ENCODE data around the gene PGGHG.

GRCh38 chr11:278001-278951, 10.7 kb upstream of the PGGHG start, which contains the start of gene NLRP6:
- TF ChIP-seq RAD21 (IDR thresholded peaks at IDR 0.05; ENCODE audit: low read depth) (no peak), FOXM1 (IDR thresholded peaks at IDR 0.05; ENCODE audit: borderline replicate concordance, low read depth) (no peak), CEBPB (IDR thresholded peaks at IDR 0.05) (no peak), EP300 (IDR thresholded peaks at IDR 0.05; ENCODE audit: borderline replicate concordance) (no peak), EGR1 (IDR thresholded peaks at IDR 0.05) (no peak), TEAD4 (IDR thresholded peaks at IDR 0.05) (no peak), REST (IDR thresholded peaks at IDR 0.05; ENCODE audit: low read depth) (no peak), TAF1 (IDR thresholded peaks at IDR 0.05; ENCODE audit: low read depth) (no peak), ZBTB7A (IDR thresholded peaks at IDR 0.05; ENCODE audit: low read depth) (no peak), YY1 (IDR thresholded peaks at IDR 0.05; ENCODE audit: low read depth) (no peak)
- TF ChIP-seq, protein P1, sequence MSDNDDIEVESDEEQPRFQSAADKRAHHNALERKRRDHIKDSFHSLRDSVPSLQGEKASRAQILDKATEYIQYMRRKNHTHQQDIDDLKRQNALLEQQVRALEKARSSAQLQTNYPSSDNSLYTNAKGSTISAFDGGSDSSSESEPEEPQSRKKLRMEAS (IDR thresholded peaks at IDR 0.05), result no peak
- TF ChIP-seq, protein P2, sequence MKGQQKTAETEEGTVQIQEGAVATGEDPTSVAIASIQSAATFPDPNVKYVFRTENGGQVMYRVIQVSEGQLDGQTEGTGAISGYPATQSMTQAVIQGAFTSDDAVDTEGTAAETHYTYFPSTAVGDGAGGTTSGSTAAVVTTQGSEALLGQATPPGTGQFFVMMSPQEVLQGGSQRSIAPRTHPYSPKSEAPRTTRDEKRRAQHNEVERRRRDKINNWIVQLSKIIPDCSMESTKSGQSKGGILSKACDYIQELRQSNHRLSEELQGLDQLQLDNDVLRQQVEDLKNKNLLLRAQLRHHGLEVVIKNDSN (IDR thresholded peaks at IDR 0.05), result no peak
